Measurements from ENCODE around the gene TSHZ2.

The TSHZ2 gene

DNA sequence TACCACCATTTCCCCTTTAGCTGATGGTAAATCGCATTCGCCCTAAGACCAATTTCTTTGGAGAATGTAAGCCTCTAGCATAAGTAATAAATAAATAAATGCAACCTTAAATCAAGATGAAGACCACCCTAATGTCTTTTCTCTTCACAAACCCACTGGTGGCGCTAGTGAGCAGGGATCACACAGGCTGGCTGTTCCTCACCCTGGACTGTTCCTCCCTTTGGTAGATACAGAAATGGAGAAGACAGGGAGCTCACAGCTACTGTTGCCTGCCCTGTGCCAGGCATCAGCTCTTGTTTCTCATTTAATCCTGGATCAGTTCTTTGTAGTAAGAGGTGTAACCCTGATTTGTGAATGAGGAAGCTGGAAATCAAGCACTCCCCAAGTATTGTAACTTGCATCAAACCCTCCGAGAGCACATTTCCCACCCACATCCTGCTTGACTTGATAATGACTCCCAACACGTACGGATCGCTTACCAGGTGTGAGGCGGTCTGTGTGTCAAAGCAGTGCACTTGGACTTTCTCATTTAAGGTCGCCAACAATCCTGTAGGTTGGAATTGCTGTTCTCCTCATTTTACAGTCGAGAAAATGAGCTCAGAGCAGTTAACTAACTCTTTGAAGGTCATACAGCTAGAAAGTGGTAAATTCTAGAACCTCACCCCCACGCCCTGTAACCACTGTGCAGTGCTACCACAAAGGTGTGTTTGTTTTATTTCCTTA is 236.1 kb downstream of the TSHZ2 start:
- no peak for DNase-seq (ENCODE audit: low read depth)

GRCh38 chr20:53210041-53210440 is 237.9 kb downstream of the TSHZ2 start:
- no peak for DNase-seq (ENCODE audit: low read depth)

GRCh38 chr20:53210931-53211330 is 238.8 kb downstream of the TSHZ2 start:
- DNase-seq (ENCODE audit: low read depth) = no peak

DNA sequence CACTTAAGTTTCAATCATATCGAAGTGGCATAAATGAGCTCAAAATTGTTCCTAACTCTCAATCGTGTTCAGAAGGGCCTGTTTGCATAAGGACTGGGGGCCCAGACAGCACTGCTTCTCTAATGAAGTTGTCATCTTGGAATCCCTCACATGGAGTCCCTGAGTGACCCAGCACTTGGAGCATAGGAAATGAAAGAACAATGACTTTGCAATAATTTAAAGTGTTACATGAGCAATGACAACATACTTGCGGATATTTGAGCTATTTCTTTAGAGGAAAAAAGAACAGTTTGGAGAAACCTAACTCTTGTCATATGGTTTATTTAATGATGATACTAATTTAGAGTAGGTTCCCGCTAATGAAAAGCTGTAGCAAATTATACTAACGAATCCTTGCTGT is 239.9 kb downstream of the TSHZ2 start:
- DNase-seq (ENCODE audit: low read depth) = no peak

DNA sequence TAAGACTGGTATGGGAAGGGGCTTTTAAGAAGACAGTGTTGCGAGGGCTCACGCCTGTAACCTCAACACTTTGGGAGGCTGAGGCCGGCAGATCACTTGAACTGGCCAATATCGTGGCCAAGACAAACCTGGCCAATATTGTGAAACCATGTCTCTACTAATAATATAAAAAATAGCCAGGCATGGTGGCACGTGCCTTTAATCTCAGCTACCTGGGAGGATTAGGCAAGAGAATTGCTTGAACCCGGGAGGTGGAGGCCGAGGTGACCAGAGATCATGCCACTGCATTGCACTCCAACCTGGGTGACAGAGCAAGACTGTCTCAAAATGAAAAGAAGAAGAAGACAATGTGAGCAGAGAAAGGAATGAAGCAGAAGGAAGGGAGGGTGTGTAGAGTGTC is 242.2 kb downstream of the TSHZ2 start:
- no peak for DNase-seq (ENCODE audit: low read depth)

GRCh38 chr20:53215166-53215565 is 243.0 kb downstream of the TSHZ2 start:
- DNase-seq (ENCODE audit: low read depth) = no peak

- no peak for DNase-seq (ENCODE audit: low read depth)
These were observed 244.3 kb downstream of the TSHZ2 start for GRCh38 chr20:53216478-53216855.

DNA sequence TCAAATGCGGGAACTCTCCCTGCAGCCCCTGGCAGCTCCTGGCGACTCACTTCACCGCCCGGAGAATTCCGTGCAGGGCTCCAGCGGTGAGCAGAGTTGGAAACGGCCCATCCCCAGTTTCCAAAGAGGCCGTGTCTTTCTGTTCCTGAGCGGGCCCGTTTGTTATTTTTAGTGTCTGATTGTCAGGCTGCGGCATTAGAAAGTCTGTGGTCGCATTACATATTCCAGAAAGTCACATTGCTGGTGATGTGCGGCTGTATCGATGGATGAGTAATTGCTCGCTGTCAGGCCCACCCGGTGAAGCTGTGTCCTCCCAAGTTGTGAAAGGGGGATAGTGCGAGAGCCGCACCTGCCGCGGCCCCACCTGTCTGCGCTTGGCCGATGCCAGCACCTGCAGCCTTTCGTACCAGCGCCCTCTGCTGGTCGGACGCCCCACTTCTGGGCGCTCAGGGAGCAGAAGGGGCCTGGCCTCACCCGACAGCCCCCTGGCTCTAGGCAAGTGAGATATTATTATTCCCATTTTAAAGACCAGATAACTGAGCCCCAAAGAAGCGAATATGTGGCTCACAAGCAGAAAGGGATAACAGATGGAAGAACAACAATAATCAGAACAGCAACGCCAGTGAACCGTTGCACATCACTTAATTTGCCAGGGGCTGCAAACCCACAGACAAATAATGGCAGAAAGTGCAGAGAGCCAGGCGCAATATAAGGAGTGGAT is 244.9 kb downstream of the TSHZ2 start:
- DNase-seq (ENCODE audit: low read depth) = peak; percentile 87

DNA sequence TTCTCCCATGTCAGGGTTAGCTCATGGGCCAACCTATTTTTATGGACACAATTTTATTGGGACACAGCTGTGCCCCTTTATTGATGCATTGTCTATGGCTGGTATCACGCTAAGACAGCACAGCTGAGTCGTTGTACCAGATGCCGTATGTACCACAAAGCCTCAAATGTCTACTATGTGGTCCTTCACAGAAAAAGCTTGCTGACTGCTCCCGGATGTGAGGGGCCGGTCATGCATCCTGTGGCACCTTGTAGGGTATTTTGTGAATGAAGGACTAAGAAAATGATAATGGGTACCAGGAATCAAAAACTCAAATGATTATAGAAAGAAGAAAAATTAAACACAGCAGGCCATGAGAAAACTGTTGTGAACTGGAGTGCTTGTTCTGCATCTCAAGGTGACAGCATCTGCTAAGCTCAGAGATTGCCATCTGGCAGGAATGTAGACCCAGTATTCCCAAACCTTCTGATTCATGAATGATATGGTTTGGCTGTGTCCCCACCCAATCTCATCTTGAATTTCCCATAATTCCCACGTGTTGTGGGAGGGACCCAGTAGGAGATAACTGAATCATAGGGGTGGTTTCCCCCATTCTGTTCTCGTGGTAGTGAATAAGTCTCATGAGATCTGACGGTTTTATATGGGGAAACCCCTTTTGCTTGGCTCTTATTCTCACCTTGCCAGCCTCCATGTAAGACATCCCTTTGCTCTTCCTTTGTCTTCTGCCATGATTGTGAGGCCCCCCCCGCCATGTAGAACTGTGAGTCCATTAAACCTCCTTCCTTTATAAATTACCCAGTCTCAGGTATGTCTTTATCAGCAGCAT is 248.5 kb downstream of the TSHZ2 start:
- no peak for DNase-seq (ENCODE audit: low read depth)

GRCh38 chr20:53221731-53222130 is 249.6 kb downstream of the TSHZ2 start:
- no peak for DNase-seq (ENCODE audit: low read depth)

DNA sequence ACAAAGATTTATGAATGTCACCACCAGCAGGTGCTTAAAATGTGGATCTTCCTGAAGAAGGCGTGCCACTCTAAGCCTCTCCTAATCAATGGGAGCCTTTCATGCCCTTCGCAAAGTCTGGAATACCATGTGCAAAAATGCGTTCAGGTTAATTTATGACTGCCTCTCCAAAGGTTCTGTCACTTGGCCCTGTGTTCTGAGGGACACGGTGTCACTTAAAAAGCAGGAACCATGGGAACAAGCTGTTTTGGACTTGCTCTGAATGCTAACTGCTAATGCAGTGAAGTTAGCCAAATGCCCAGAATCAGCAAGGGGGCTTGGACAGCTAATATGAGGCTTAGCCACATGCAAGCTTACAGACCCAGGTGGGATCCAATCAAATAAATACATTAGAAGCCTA is 250.3 kb downstream of the TSHZ2 start:
- no peak for DNase-seq (ENCODE audit: low read depth)

DNA sequence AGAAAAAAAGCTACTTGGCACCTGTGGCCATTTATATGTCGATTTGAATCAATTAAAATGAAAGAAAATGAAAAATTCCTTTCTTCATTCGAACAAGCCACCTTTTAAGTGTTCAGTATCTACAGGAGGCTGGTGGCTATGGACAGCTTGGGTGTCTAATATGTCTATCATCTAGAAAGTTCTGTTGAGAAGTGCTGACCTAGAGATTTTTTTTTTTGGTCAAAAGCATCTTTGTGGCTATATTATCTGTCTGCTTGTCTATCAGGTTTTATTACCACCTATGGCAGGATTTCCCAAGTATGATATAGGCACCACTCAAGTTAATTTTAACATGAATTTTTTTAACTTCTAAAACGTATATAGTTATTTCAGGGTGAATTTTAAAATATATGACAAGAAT is 250.8 kb downstream of the TSHZ2 start:
- no peak for DNase-seq (ENCODE audit: low read depth)

GRCh38 chr20:53223626-53224172 is 251.5 kb downstream of the TSHZ2 start:
- DNase-seq (ENCODE audit: low read depth) = no peak

DNA sequence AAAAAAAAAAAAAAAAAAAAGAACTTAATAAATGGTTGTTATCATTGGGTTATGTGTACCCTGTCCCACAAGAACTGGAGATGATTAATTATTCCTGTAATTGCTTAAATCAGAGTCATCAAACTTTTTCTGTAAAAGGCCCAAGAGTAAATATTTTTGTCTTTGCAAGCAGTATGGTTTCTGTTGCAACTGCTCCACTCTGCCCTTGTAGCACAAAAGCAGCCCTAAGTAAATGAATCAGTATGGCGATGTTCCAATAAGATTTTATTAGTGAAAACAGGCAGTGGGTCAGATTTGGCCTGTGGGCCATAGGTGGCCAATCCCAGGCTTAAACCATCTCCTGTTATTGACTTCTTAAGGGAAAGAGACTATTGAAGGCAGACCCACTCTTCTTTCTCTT is 252.7 kb downstream of the TSHZ2 start:
- DNase-seq (ENCODE audit: low read depth) = no peak

DNA sequence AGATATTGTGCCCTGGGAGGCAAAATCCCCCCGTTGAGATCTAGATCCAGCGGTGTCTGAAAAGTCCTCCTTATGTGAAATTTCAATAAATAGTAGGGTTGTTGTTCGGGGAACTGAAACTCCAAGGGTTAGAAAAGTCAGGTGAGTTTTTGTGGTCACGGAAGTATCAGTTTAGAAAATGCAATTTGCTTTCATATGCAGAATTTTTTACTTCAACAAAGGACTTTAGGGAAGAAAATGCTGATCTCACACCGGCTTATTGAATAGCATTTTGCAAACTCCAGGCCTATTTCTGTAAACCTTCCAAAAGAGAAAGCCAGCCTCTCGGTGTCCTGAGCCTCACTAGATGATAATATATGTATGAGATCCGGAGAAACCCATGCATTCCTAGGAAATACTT is 254.7 kb downstream of the TSHZ2 start:
- DNase-seq (ENCODE audit: low read depth) = no peak

GRCh38 chr20:53227523-53227922 is 255.4 kb downstream of the TSHZ2 start:
- DNase-seq (ENCODE audit: low read depth) = no peak

GRCh38 chr20:53231061-53231460 is 258.9 kb downstream of the TSHZ2 start:
- DNase-seq (ENCODE audit: low read depth) = no peak

DNA sequence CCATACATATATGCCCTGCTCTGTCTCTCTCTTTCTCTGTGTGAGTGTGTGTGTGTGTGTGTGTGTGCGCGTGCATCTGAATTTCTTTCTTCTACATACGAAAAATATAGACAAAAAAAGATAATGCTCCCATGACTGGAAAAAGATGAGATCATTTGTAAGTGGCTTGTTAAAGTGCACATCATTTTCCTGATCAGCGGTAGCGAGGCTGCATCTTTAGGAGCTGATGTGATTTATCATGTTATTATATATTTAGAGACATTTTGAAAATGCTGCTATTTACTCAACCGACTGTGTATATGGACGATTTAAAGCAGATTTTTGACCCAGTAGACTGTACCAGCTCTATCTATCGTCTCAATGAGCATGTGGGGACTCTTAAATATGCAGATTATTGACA is 265.3 kb downstream of the TSHZ2 start:
- DNase-seq (ENCODE audit: low read depth) = no peak

GRCh38 chr20:53238121-53238660 is 266.0 kb downstream of the TSHZ2 start:
- DNase-seq (ENCODE audit: low read depth) = no peak

GRCh38 chr20:53243152-53243551 is 271.0 kb downstream of the TSHZ2 start:
- no peak for DNase-seq (ENCODE audit: low read depth)

DNA sequence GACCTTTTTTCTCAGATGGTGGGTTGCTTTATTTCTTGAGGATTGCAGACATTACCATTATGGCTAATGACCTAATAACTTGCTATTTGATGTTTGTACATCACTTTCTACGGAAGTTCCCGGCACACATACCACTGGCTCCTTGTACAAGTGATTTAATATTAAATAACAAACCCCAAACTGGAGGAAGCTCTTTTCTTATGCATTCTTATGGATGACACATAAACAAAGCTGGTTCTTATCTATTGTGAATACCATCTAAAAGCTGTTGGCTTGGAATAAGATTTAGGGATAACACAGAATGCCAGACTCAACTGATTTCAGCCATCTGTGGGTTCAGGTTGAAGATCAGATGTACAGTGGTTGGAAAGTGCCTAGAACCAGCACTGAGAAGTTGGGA is 272.6 kb downstream of the TSHZ2 start:
- DNase-seq (ENCODE audit: low read depth) = no peak

GRCh38 chr20:53245574-53245973 is 273.4 kb downstream of the TSHZ2 start:
- no peak for DNase-seq (ENCODE audit: low read depth)

Data from activated T-cell treated with anti-CD3 and anti-CD28 coated beads for 1 hour (primary cell).